ENCODE measurements around the gene S1PR3. TPM values are rescaled to one million over a fixed set of nuclear protein-coding genes. Genes with fewer than 3 reads are reported as not detected.
A peak's percentile ranks its signal among the peaks of the same experiment; 100 is the strongest.
"Not testable (repeated sequence)": the region's sequence is repeated elsewhere in the genome, so short reads cannot be mapped to it uniquely, and the experiment has no call there.

S1PR3 gene
- 13.1 and 13.7 TPM in 2 replicates for total RNA-seq (2014; rRNA removed; shearing (Covaris generic))

GRCh38 chr9:88991066-88992034 lies at the start of gene S1PR3:
Gene S1PR3, plus strand, starts transcription at chr9:88991468. Its CDS starts 9,733 bp downstream, at chr9:89001201.
- peak; percentile 68 for DNase-seq (ENCODE audit: low read depth)

GRCh38 chr9:88941586-88941985 lies 49.7 kb upstream of the S1PR3 start:
- not testable (repeated sequence) for DNase-seq (ENCODE audit: low read depth)

- no peak for DNase-seq (ENCODE audit: low read depth)
Observed at GRCh38 chr9:88942411-88942810, 48.9 kb upstream of the S1PR3 start.

GRCh38 chr9:88945636-88946333 lies 45.5 kb upstream of the S1PR3 start:
- DNase-seq (ENCODE audit: low read depth): no peak

- DNase-seq (ENCODE audit: low read depth): no peak
Observed at GRCh38 chr9:88947581-88948573, 43.4 kb upstream of the S1PR3 start.

GRCh38 chr9:88949425-88949824 lies 41.8 kb upstream of the S1PR3 start:
- peak; percentile 70 for DNase-seq (ENCODE audit: low read depth)

GRCh38 chr9:88949961-88950340 lies 41.3 kb upstream of the S1PR3 start:
- DNase-seq (ENCODE audit: low read depth): peak; percentile 83

- peak; percentile 67 for DNase-seq (ENCODE audit: low read depth)
Observed at GRCh38 chr9:88950341-88951154, 40.7 kb upstream of the S1PR3 start.

GRCh38 chr9:88951155-88951542 lies 40.1 kb upstream of the S1PR3 start:
- no peak for DNase-seq (ENCODE audit: low read depth)

GRCh38 chr9:88952086-88952615 lies 39.1 kb upstream of the S1PR3 start:
- DNase-seq (ENCODE audit: low read depth): no peak

- DNase-seq (ENCODE audit: low read depth): no peak
Observed at GRCh38 chr9:88952976-88953375, 38.3 kb upstream of the S1PR3 start.

- DNase-seq (ENCODE audit: low read depth): peak; percentile 80
Observed at GRCh38 chr9:88953381-88954029, 37.8 kb upstream of the S1PR3 start.

GRCh38 chr9:88954066-88954465 lies 37.2 kb upstream of the S1PR3 start:
- peak; percentile 85 for DNase-seq (ENCODE audit: low read depth)

- DNase-seq (ENCODE audit: low read depth): peak; percentile 62
Observed at GRCh38 chr9:88957526-88957925, 33.7 kb upstream of the S1PR3 start.

- no peak for DNase-seq (ENCODE audit: low read depth)
Observed at GRCh38 chr9:88959727-88960469, 31.4 kb upstream of the S1PR3 start.

- DNase-seq (ENCODE audit: low read depth): no peak
Observed at GRCh38 chr9:88960632-88961031, 30.6 kb upstream of the S1PR3 start.

GRCh38 chr9:88965473-88965872 lies 25.8 kb upstream of the S1PR3 start:
- no peak for DNase-seq (ENCODE audit: low read depth)

- no peak for DNase-seq (ENCODE audit: low read depth)
Observed at GRCh38 chr9:88966894-88967676, 24.2 kb upstream of the S1PR3 start.
